Right forelimb (tissue), 1 donor: ENCODE measurements around the gene MMUT.
A peak's percentile ranks its signal among the peaks of the same experiment; 100 is the strongest.
"Not testable (repeated sequence)": the region's sequence is repeated elsewhere in the genome, so short reads cannot be mapped to it uniquely, and the experiment has no call there.

ENCODE experiments used
- DNase-seq: peaks from one replicate; pipeline ENCODE4 v3.0.0-alpha.2; 2018

The MMUT gene

GRCh38 chr6:49462927-49463611 lies at the start of gene MMUT, which contains the start of gene CENPQ:
TSS of gene MMUT (minus strand) at chr6:49463253. CDS start at chr6:49459466, 3,787 bp downstream.
TSS of gene CENPQ (plus strand) at chr6:49463370. CDS start at chr6:49470177, 6,807 bp downstream.
- DNase-seq, result peak; percentile 94

- DNase-seq, result no peak
Observed at GRCh38 chr6:49509342-49509741, 46.3 kb upstream of the MMUT start.

- no peak for DNase-seq
Observed at GRCh38 chr6:49506569-49507111, 43.6 kb upstream of the MMUT start.

- no peak for DNase-seq
Observed at GRCh38 chr6:49504666-49505065, 41.6 kb upstream of the MMUT start.

- no peak for DNase-seq
Observed at GRCh38 chr6:49499623-49500022, 36.6 kb upstream of the MMUT start, which contains the start of gene GLYATL3. TSS of gene GLYATL3 (plus strand) at chr6:49499923. CDS start at chr6:49511991, 12,068 bp downstream.

GRCh38 chr6:49499126-49499525 lies 36.1 kb upstream of the MMUT start:
- no peak for DNase-seq

GRCh38 chr6:49497304-49497703 lies 34.3 kb upstream of the MMUT start:
- no peak for DNase-seq

- no peak for DNase-seq
Observed at GRCh38 chr6:49490633-49491032, 27.6 kb upstream of the MMUT start.

GRCh38 chr6:49483380-49483779 lies 20.3 kb upstream of the MMUT start:
- not testable (repeated sequence) for DNase-seq

- not testable (repeated sequence) for DNase-seq
Observed at GRCh38 chr6:49481846-49482245, 18.8 kb upstream of the MMUT start.

GRCh38 chr6:49479308-49479970 lies 16.4 kb upstream of the MMUT start:
- no peak for DNase-seq

GRCh38 chr6:49476564-49476963 lies 13.5 kb upstream of the MMUT start:
- DNase-seq, result not testable (repeated sequence)

- DNase-seq, result no peak
Observed at GRCh38 chr6:49468042-49468441, 5.0 kb upstream of the MMUT start.

GRCh38 chr6:49464691-49465090 lies 1.6 kb upstream of the MMUT start:
- DNase-seq, result no peak

- DNase-seq, result no peak
Observed at GRCh38 chr6:49463612-49463967, 537 bp upstream of the MMUT start.

- peak; percentile 40 for DNase-seq
Observed at GRCh38 chr6:49462599-49462926, 490 bp downstream of the MMUT start.

GRCh38 chr6:49462071-49462470 lies 982 bp downstream of the MMUT start:
- no peak for DNase-seq

- no peak for DNase-seq
Observed at GRCh38 chr6:49457771-49458170, 5.3 kb downstream of the MMUT start.

- DNase-seq, result no peak
Observed at GRCh38 chr6:49454787-49455709, 8.0 kb downstream of the MMUT start.

GRCh38 chr6:49453221-49453620 lies 9.8 kb downstream of the MMUT start:
- no peak for DNase-seq

- DNase-seq, result no peak
Observed at GRCh38 chr6:49430866-49431265, 32.2 kb downstream of the MMUT start.

GRCh38 chr6:49430187-49430586 lies 32.9 kb downstream of the MMUT start:
- DNase-seq, result no peak

- no peak for DNase-seq
Observed at GRCh38 chr6:49423817-49424216, 39.2 kb downstream of the MMUT start.
